CD4-positive, alpha-beta T cell treated with Interleukin-4 for 1 hour (primary cell): ENCODE data around the gene STON1.
"Not testable (repeated sequence)": the region's sequence is repeated elsewhere in the genome, so short reads cannot be mapped to it uniquely, and the experiment has no call there.

Experiments
- DNase-seq, 2 donors: peaks; one replicate each; pipeline ENCODE4 v3.0.0-alpha.2; 2020 to 2022

The STON1 gene, protein sequence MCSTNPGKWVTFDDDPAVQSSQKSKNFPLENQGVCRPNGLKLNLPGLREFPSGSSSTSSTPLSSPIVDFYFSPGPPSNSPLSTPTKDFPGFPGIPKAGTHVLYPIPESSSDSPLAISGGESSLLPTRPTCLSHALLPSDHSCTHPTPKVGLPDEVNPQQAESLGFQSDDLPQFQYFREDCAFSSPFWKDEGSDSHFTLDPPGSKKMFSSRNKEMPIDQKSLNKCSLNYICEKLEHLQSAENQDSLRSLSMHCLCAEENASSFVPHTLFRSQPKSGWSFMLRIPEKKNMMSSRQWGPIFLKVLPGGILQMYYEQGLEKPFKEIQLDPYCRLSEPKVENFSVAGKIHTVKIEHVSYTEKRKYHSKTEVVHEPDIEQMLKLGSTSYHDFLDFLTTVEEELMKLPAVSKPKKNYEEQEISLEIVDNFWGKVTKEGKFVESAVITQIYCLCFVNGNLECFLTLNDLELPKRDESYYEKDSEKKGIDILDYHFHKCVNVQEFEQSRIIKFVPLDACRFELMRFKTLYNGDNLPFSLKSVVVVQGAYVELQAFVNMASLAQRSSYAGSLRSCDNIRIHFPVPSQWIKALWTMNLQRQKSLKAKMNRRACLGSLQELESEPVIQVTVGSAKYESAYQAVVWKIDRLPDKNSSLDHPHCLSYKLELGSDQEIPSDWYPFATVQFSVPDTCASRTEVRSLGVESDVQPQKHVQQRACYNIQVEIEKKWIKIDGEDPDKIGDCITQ

DNA sequence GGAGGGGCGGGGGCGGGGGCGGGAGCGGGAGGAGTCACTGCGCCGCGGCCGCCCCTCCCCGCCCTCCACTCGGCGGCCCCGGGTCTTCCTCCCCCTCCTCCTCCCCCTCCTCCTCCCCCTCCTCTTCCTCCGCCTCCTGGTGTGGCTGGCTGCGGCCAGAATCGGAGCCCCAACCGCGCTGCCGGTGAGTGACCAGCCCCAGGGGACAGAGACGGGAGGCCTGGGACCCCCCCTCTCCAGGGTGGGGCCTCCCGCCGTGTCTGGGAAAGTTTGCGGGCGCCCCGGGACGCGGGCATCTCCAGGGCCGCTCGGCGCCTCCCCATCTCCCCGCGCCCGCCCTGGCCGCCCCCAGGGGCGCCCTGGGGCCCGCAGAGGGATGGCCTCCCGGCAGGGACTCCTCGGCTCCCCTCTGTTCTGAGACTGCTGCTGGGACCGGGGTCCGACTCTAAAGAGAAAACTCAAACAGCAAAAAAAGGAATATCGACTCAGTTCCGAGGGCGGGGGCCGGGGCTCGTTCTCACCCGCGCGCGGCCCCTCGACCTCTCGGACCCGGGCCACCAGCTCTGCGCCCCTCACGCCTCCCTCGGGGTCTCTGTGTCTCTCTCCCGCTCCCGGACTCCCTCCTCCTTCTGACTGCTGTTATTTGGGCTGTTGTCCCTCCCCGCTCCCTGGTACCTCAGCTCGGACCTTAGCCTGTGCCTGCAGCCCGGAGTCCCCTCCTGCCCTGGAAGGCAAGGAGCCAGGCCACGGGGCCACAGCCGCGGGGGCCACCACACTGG lies at the start of gene STON1:
Gene STON1, plus strand, starts transcription at position 122 of the 779 bp plus-strand sequence. CDS start 50,480 bp downstream, outside the sequence.
- DNase-seq: peak; percentile 21 to 42

DNA sequence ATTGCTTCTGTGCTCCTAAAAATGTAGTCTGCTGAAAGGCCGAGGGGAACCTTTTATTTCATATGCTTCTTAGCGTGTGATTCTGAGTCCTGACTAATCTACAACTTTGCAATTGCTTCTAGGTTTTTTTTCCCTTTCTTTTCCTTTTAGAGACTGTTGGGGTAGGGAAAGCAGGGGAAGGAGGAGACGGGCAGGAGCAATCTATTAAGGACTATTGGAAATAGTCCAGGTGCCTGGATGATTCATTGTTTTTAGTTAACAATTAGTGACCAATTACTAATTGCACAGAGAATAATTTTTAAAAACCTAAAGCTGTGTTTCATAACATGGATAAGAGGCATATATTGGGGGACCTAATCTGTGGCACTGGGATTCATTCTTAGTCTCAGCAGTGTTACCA lies 49.4 kb upstream of the STON1 start:
- DNase-seq: no peak

DNA sequence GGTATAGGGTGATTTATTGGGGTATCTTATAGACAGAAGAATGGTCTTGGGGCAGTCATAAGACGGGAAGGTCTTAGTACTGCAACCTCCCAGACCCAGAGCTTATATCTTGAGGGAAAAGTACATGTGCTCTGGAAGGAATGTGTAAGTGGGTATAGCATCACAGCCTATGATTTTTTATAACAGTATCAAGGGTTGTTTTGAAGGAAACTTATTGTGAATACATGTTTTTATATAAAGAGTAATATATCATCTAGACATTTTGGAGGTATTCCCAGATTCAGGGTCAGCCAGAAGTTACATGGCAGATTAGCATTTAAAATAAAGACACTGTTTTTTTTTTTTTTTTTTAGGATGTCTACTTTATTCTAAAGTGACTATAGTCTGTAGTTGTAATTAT lies 47.6 kb upstream of the STON1 start:
- no peak for DNase-seq

DNA sequence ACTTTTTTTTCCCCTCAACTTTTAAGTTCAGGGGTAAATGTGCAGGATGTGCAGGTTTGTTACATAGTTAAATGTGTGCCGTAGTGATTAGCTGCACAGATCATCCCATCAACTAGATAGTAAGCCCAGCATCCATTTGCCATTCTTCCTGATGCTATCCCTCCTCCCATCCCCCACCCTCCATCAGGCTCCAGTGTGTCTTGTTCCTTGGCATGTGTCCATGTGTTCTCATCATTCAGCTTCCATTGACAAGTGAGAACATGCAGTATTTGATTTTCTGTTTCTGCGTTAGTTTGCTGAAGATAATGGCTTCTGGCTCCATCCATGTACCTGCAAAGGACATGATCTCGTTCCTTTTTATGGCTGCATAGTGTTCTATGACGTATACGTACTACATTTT lies 47.2 kb upstream of the STON1 start:
- no peak for DNase-seq

DNA sequence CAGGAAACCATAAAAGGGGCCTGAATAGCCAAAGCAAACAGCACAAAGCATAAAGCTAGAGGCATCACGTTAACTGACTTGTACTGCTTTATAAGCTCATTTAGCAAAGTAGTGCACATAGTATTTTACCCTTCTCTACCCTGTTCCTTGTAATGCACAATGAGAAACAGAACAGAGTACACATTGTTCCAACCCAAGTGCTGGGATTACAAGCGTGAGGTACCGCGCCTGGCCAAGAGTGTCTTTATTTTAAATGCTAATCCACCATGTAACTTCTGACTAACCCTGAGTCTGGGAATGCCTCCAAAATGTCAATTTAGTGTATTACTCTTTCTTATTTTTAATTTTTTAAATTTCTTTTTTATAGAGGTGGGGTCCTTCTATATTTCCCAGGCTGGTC lies 46.4 kb upstream of the STON1 start:
- no peak for DNase-seq

DNA sequence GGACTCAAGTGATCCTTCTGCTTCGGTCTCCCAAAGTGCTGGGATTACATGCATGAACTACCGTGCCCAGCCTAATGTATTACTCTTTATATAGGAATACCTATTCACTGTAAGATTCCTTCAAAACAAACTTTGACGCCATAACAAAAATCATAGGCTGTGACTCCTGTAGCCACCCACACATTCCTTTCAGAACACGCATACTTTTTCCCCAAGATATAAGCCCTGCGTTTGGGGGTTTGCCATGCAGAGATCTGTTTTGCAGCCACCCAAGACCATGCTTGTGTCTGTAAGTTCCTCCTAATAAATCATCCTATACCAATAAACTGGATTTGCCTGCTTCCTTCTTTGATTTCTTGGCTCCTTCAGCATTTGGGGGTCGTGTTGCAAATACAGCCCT lies 46.0 kb upstream of the STON1 start:
- no peak for DNase-seq

DNA sequence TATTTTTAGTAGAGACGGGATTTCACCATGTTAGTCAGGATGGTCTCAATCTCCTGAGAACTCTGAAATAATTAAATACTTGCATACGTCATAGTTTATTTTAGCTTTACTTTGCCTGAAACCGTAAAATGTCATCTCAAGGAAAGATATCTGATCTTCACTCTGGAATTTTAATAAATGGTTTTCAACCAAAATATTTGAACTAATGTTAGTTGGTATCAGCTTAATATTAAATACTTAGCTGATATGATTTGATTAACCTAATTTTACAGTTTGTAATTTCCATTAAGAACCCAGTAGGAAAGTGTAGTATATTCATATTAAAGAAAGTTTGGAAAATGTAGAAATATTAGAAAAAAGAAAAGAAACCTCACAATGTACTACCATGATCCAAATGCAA lies 41.4 kb upstream of the STON1 start:
- DNase-seq: no peak

DNA sequence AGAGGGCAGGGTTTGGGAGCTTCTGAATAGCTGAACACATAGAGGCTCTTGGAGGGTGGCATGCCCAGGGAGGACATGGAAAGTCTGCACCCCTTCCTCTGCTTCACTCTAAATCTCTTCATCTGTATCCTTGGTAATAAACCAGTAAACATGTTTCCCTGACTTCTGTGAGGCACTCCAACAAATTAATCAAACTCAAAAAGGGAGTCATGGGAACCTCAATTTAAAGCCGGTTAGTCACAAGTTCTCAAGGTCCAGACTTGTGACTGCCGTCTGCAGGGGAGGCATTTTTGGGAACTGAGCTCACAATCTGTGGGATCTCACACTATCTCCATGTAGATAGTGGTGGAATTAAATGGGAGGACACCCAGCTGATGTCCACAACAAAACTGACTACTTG lies 33.1 kb upstream of the STON1 start:
- no peak for DNase-seq

DNA sequence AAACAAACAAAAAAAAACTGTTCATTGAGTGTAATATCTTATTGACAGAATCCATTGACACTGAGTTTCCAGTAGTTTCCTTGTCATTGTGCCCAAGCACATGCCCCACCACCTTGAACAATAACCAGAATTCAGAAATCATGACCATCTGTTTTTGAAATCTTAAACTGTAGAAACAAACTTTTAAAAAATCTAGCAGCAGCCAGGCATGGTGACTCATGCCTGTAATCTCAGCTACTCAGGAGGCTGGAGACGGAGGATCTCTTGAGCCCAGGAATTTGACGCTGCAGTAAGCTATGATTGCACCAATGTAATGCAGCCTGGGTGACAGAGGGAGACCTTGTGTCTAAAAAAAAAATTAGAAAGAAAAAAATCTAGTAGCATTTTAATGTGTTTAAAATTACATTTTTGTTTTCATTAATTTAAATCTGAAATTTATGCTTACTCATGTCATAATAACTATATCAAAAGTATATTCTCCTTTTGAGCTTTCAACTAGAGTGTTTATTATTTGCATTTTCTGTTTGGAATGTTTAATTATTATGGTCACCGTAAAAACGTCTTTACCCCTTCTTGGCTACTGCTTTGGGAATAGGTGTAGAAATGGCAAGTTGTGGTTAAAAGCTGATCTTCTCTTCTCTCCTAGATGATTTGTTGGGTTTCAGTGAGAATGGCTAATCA lies 25.2 kb upstream of the STON1 start:
- no peak for DNase-seq

DNA sequence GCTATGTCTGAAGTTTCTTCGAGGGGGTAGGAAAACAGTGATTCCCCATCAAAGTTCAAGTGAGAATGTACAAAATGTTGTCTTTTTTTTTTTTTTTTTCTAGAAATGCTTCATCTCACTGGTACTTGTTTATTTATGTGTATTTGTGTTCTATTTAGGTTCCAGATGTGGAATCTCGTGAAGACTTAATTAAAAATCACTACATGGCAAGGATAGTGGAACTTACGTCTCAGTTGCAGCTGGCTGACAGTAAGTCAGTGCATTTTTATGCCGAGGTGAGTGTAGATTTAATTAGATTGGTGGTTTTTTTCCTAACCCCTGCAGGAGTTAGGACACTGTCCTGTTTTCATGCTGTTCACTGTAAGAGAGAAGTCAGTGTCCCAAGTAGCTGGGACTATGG lies 22.8 kb upstream of the STON1 start:
- DNase-seq: no peak

DNA sequence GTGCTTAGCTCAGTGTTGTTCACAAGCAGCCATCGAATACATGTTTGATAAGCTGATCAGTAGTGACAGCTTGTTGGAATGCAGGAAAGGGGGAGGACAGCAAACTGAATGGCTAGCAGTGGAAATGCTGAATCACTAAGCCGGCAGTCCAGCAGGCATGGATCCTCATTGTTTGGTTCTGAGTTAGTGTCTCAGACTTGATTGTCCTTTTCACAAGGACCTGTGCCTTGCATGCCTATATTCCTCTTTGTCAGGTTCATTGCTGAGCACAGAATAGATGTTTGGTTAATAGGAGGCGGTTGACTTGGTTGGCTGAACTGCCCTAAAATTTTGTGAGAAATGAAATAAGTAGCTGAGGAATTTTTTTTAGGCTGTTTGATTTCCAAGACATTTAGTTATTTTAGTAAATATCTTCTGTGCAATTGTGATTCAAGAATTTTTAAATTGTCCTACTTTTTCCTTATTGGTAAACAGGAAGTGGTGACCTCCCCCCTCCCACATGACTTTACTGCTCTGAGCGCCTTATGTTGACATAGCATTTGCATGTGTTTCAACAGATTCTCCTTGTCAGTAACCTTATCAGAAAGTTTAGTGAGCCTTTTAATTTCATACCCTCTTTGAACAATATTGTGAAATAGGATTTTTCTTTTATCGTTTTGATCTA lies 21.4 kb upstream of the STON1 start:
- DNase-seq: peak in 1 of 2 donors; percentile 12

DNA sequence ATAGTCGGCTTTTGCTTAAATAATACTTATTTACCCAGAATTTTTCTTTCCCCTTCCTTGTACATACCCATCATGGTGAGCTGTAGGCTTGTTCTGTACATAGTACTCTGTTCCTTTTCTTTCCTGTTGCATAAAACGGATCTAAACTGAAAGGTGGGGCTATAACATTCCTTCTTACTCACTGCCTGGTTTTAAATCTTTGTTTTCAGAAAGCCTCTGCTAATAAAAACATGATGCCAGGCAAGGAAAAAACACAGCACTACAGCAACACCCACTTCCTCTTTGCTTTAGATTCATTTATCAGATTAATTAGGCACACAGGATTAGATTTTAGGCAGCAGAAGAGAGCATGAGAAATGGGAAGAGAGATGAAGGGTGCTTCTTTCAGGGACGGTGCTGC lies 19.6 kb upstream of the STON1 start:
- DNase-seq: no peak

DNA sequence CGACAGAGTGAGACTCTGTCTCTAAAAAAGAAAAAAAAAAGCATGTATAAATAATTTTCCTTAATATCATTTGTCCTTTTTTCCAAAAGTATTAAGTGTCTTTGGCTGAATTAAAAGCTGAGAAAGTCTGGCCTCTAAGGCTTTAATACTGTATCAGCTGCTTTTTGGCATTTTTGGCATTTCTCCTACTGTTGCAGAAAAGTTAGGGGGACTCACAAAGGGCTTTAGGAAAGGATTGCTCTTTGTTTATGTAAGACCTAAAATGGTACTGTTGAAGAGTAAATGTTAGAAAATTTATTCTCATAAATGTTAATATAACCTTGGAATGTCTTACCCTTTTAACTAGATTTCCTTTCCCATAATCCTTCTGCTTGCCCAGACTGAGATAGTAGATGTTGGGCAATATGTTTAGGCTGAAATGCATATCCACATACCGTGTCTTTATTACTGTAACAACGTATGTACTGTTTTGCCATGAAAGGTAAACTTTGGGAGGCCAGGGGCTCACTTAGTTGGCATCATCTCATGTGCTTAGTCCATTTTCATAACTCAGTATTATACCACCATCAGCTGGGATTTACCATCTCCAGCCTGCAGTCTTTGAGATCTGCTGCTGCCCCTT lies 18.0 kb upstream of the STON1 start:
- no peak for DNase-seq

DNA sequence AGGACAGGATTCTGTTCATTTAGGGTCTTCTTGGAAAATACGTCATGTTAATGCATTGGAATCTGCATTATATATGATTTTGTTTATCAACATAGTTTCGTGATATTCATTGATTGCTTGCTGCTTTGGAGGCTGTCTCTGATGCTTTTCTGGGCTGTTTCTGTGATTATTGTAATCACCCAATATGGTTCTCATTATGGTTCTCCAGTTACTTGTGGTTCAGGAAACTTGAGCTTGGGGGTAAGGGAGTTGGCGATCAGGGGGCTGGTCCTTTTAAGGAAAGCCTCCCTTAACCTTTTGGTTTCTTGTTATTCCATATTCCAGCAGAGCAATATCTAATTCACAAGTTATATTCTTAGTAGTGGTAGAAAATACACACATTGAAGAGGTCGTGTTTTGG lies 17.4 kb upstream of the STON1 start:
- no peak for DNase-seq

DNA sequence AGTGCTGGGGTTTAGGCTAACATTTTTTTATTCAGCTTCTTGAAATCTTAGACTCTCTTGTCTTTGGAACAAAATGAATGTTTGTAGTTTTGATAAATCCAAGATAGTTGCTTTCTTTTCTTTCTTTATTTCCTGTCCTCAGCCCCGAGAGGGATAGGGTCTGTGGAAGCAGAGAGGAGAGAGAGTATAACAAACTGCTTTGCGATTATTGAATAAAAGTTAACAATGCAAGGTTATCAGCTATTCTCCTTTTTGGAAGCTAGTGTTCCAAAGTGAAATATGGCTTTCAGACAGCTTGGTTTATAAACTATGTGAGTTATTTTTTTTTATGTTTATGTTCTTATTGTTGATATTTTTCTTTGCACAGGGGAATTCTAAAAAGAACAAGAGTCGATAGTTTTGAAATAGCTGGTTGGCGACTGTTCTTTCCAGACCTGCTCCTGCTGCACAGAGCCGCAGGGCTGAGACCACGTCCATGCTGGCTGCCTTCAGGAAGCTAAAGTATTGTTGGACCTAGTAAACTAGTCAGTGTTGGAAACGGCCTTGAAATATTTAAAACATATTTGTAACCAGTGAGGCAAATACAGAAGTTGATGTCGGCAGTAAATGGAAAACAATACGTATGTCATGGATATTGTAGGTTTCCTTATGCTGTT lies 15.5 kb upstream of the STON1 start:
- DNase-seq: no peak

DNA sequence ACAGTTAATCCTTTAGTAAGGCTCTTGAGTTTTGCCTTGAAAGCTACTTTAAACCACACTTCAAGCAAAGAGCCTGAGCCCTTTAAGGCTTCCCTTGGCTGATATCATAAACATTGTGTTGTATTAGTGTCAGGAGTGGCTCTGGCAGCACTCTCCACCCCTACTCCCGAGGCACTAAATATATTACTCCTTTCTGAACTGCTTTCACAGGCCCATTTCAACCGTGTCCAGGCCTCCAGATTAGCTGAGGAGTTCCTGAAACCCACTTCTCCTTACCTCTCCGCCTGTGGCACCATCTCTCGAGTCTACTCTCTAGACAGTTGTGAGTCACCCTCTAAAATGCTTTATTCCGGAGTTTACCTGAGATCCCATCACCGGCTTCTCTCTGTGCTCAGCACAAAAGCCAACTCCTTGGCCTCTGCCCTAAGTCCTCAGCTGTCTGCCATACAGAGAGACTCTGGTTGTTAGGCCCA lies 14.4 kb upstream of the STON1 start:
- DNase-seq: no peak

DNA sequence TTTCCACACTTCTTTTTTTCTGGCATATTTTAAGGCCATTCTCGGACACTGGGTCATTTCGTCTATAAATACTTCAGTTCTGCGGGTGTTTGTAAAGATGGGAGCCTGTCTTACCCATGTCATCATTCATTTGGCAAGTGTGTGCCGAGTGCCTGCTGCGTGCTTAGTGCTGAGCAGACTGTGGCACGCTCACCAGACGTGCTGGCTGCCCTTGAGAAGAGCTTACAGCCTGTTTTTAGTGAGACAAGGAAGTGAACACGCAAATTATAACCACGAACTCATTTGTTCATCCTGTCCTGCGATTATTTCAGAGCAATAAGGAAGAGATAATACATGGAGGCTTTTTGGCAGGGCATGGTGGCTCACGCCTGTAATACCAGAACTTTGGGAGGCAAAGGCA lies 10.4 kb upstream of the STON1 start:
- no peak for DNase-seq

DNA sequence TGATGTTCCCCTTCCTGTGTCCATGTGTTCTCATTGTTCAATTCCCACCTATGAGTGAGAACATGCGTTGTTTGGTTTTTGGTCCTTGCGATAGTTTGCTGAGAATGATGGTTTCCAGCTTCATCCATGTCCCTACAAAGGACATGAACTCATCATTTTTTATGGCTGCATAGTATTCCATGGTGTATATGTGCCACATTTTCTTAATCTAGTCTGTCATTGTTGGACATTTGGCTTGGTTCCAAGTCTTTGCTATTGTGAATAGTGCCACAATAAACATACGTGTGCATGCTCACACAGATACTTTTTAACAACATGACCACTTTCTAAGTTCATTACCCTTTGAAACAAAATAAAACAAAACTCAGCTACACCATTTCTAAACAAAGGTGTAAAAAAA lies 5.2 kb upstream of the STON1 start:
- not testable (repeated sequence) for DNase-seq

DNA sequence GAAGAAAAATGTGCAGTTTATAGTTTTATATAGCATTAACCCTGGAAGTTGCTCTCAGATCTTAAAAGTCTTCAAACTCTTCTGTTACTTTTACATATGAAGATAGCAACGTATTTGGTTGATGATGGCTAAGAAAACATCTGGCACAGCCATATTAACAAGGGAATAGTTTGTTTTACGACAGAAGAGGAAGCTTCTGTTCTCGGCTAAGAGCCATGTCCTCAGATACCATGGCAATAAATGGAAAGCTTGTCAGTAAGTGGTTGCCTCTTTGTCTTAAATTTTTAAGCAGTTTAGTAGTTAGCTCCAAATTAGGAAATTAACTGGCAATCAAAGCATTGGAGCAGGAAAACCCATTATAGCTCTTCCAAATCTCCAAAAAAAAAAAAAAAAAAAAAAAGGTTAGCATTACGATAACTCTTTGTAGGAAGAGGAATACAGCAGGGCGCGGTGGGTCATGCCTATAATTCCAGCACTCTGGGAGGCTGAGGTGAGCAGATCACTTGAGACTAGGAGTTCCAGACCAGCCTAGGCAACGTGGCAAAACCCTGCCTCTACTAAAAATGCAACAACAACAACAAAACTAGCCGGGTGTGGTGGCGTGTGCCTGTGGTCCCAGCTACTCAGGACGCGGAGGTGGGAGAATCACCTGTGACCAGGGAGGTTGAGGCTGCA lies 4.5 kb upstream of the STON1 start:
- DNase-seq: no peak

DNA sequence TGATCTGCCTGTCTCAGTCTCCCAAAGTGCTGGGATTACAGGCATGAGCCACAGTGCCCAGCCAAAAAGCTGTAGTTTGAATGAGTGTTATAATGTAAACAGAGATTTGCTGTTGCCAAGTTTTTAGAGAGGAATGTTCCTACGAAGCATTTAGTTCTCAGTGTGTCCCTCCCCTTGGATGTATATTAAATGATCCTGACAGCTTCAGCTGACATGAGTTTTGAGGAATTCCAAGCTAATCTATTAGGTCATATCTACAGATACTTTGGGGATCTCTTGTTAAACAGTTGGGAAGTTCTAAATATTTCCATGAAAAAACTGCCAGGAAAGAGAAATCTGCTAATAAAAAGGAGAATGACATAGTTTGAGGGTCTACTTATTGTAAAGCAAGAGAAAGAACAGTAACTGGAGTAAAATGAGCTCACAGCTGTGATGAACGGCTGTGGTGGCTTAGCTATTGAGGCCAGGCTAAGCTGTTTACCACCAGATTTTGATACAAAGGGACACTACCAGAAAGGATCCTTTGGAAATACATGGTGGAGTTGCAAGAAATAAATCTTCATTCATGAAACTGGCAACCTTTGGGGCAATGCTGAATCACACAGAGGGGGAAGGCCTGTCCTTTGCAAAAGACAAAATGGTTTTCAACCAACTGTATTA lies 2.6 kb upstream of the STON1 start:
- DNase-seq: no peak
